ENCODE results near the gene B3GAT3.
A peak's percentile ranks its signal among the peaks of the same experiment; 100 is the strongest.

DNA sequence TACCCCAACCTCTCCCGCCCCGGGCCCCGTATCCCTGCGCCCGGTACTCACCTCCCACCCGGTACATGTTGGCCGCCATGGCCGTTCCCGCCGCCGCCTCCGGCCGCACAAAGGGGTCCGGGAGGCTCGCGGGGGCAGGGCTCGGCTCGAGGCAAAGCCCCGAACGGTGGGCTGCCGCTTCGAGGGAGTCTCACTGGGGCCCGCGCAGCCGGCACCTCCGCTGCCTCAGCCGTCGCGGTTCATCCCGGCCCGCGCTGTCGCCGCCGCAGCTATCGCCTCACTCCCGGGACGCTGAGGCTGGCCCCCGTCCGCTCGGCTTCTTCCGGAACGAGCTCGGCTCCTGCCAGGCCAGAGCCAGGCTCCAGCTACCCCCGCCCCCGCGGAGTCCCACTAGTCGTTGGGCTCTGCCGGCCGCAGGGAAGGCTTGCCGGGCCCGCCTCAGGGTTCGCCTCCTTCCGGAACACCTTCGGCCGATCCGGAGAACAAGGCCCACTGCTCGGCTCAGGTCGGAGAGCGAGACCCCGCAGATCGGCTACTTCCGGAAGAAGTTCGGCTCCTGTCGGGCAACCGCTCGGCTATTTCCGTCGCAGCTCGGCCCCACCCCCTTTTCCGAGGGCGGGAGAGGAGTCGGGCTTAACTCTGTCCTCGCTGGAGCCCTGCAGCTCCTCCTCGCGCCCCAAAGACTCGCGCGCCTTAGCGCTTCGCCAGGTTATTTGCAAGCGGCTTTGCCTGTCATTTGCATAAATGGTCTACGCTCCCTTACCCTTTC lies 20.2 kb downstream of the B3GAT3 start, which contains the start of gene MTA2:
- TF ChIP-seq, protein P1, sequence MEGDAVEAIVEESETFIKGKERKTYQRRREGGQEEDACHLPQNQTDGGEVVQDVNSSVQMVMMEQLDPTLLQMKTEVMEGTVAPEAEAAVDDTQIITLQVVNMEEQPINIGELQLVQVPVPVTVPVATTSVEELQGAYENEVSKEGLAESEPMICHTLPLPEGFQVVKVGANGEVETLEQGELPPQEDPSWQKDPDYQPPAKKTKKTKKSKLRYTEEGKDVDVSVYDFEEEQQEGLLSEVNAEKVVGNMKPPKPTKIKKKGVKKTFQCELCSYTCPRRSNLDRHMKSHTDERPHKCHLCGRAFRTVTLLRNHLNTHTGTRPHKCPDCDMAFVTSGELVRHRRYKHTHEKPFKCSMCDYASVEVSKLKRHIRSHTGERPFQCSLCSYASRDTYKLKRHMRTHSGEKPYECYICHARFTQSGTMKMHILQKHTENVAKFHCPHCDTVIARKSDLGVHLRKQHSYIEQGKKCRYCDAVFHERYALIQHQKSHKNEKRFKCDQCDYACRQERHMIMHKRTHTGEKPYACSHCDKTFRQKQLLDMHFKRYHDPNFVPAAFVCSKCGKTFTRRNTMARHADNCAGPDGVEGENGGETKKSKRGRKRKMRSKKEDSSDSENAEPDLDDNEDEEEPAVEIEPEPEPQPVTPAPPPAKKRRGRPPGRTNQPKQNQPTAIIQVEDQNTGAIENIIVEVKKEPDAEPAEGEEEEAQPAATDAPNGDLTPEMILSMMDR (IDR thresholded peaks at IDR 0.05 in 4 of 5, conservative IDR thresholded peaks at IDR 0.05 in 1 of 5), result no peak
- peak; percentile 43 to 57 for TF ChIP-seq POLR2A (IDR thresholded peaks at IDR 0.05)

Data from gastrocnemius medialis (tissue), 4 donors.